Measurements from ENCODE around the gene USP6NL.

DNA sequence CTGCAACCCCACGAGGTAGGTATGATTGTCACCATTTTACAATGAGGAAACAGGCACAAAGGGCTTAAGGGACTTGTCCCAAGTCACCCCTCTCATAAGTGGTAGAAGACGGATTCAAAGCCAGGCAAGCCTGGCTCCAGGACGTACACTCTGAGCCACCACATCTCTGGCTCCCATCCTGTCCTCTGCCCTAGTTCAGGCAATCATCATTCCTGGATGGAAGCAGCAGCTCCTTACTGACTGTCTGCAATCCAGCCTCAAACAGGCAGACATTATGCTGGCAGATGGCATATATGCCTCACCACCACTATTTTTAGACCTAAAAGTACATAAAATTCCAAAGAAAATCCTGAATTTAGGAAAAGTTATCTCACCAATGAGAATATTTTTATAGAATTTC, 100.7 kb downstream of the USP6NL start:
- TF ChIP-seq SIN3A (IDR thresholded peaks at IDR 0.05; ENCODE audit: borderline replicate concordance, insufficient read depth, low read length) = no peak
- TF ChIP-seq REST (IDR thresholded peaks at IDR 0.05; ENCODE audit: insufficient read depth in 1 of 2, low read depth in 2 of 2, low read length in 2 of 2) = no peak

All from PFSK-1 (cell line).